ENCODE results near the gene ARHGDIA. TPM values are rescaled to one million over a fixed set of nuclear protein-coding genes. Genes with fewer than 3 reads are reported as not detected.
A peak's percentile ranks its signal among the peaks of the same experiment; 100 is the strongest.

Gene ARHGDIA
- total RNA-seq, 4 donors from 2014 or later = 157 to 202 (median 180) TPM

DNA sequence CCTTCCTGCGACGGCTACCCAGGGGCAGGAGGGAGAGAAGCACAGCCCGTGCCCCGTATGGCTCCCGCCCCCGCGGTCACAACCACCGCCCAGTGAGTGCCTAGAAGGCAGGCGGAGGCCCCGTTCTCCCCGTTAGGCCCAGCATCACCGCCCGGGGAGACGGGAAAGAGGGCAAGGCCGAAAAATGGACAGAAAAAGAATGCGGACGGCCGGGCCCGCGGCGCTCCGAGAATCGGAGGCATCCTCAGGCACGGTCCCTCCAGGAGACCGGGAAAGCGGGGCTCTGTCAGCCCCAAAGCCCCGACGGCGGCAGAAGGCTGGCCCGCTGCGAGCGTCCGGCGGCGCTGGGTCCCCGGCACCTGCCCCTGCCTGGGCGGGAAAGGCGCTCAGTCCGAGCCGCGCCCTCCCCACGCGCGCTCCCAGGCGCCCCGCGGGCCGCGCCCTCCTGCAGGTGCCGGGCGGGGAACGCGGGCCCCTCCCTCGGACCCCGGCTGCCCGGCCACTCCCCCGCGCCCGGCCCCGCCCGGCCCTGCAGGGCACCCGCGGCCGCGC, 38.5 kb downstream of the ARHGDIA start:
- H3K27ac ChIP-seq = peak overlapping the region; percentile 84
- DNase-seq (ENCODE audit: low spot score in 2 of 2) = no peak
- under 1% methylated on average over 15 of the region's 65 CpGs for WGBS
- peak overlapping the region; percentile 60 for H3K4me3 ChIP-seq
- H3K36me3 ChIP-seq = no peaks in the 10 kb centered on the region
- peaks cover 49% of the 10 kb centered on the region for H3K4me1 ChIP-seq
- TF ChIP-seq POLR2A (IDR thresholded peaks at IDR 0.05) (no peak), EP300 (IDR thresholded peaks at IDR 0.05) (no peak), POLR2AphosphoS5 (IDR thresholded peaks at IDR 0.05) (no peak)
- TF ChIP-seq, protein P1, sequence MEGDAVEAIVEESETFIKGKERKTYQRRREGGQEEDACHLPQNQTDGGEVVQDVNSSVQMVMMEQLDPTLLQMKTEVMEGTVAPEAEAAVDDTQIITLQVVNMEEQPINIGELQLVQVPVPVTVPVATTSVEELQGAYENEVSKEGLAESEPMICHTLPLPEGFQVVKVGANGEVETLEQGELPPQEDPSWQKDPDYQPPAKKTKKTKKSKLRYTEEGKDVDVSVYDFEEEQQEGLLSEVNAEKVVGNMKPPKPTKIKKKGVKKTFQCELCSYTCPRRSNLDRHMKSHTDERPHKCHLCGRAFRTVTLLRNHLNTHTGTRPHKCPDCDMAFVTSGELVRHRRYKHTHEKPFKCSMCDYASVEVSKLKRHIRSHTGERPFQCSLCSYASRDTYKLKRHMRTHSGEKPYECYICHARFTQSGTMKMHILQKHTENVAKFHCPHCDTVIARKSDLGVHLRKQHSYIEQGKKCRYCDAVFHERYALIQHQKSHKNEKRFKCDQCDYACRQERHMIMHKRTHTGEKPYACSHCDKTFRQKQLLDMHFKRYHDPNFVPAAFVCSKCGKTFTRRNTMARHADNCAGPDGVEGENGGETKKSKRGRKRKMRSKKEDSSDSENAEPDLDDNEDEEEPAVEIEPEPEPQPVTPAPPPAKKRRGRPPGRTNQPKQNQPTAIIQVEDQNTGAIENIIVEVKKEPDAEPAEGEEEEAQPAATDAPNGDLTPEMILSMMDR (IDR thresholded peaks at IDR 0.05) = no peak
- no peaks in the 10 kb centered on the region for H3K27me3 ChIP-seq
- H3K9me3 ChIP-seq = no peaks in the 10 kb centered on the region

DNA sequence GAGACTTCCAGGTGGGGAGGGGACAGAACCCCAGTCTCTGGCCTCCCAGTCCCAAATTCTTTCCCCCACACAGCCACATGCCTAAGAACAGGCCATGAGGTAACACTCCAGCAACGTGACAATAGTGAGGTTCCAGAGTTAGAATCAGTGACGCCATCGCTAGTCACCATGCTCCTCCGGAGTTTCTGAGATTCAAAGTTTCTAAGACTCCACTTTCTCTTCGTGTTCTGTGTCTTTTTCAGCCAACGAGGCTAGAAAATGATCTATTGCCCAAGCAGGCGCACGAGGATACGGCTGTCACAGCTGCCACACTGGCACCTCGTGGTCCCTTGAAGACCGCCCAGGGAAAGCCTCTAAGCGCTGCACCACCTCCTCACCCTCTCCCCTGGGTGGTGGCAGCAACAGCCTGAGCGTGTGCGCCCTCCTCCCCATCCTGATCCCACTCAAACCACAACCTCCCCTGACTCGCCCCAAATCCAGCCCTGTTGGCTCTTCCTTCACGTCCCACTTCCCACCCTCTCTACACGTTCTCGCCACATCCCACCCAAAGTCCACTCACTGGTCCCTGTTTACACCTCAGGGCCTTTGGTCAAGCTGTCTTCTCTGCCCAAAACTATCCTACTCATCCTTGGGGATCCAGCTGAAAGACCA, 39.1 kb downstream of the ARHGDIA start:
- no peak for DNase-seq (ENCODE audit: low spot score in 2 of 2)
- Histone ChIP-seq H3K27ac (peak overlapping the region; percentile 84), H3K36me3 (no peaks in the 10 kb centered on the region), H3K9me3 (no peaks in the 10 kb centered on the region), H3K4me1 (peaks cover 49% of the 10 kb centered on the region), H3K4me3 (peak overlapping the region; percentile 60), H3K27me3 (no peaks in the 10 kb centered on the region)
- TF ChIP-seq EP300 (IDR thresholded peaks at IDR 0.05) (no peak), POLR2A (IDR thresholded peaks at IDR 0.05) (no peak), POLR2AphosphoS5 (IDR thresholded peaks at IDR 0.05) (no peak)
- TF ChIP-seq, protein P1 (IDR thresholded peaks at IDR 0.05) = no peak
- 11% methylated on average over 18 of the region's 18 CpGs for WGBS

DNA sequence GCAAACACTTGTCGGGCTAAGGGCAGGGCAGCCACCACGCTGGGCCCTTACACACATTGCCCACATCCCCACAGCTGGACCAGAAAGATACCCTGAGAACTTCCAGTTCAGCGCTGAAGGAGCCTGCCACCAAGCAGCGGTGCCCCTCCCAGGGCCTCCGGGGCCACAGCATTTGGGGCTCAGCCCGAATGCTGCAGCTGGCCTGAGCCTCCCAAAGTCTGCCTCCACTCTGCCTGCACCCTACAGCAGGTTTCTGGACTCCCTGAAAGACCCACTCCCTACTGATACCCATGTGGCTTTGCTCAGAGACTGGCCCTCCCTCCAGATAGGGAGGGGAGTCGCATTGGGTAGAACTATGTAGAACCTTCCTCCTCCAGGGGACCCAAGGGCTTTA, 39.6 kb downstream of the ARHGDIA start:
- Histone ChIP-seq H3K4me1 (peaks cover 49% of the 10 kb centered on the region), H3K4me3 (peak overlapping the region; percentile 60), H3K27ac (peak overlapping the region; percentile 84), H3K36me3 (no peaks in the 10 kb centered on the region), H3K9me3 (no peaks in the 10 kb centered on the region), H3K27me3 (no peaks in the 10 kb centered on the region)
- TF ChIP-seq POLR2A (IDR thresholded peaks at IDR 0.05) (no peak), EP300 (IDR thresholded peaks at IDR 0.05) (no peak), POLR2AphosphoS5 (IDR thresholded peaks at IDR 0.05) (no peak)
- TF ChIP-seq, protein P1 (IDR thresholded peaks at IDR 0.05) = no peak
- 51% methylated on average over 5 of the region's 7 CpGs for WGBS
- no peak for DNase-seq (ENCODE audit: low spot score in 2 of 2)

DNA sequence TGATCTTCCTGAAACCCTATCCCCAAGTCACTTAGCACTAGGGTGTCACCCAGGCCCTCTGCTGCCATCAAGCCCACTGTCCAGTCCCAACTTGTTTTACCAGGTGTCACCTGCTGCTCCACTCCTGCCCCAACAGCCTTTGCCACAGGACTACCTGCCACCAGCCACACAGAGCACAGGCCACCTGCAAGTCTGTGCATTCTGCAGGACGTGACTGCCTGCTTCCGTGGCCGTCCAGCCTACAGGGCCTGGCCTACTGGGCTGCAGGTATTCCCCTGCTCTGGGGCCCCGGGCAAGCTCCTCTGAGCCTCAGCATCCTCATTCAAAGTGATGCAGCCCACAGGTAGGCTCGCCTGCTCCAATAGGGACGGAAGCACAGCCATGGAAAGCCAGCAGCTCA, 41.3 kb downstream of the ARHGDIA start:
- Histone ChIP-seq H3K27ac (no peak overlapping the region), H3K36me3 (no peaks in the 10 kb centered on the region), H3K9me3 (no peaks in the 10 kb centered on the region), H3K4me3 (no peak overlapping the region), H3K27me3 (no peaks in the 10 kb centered on the region), H3K4me1 (peaks cover 49% of the 10 kb centered on the region)
- DNase-seq (ENCODE audit: low spot score in 2 of 2) = no peak
- TF ChIP-seq, protein P1 (IDR thresholded peaks at IDR 0.05) = no peak
- no peak for TF ChIP-seq POLR2A (IDR thresholded peaks at IDR 0.05)
- TF ChIP-seq POLR2AphosphoS5 (IDR thresholded peaks at IDR 0.05) = no peak
- TF ChIP-seq EP300 (IDR thresholded peaks at IDR 0.05) = no peak
- 59% methylated on average over 3 of the region's 6 CpGs for WGBS

DNA sequence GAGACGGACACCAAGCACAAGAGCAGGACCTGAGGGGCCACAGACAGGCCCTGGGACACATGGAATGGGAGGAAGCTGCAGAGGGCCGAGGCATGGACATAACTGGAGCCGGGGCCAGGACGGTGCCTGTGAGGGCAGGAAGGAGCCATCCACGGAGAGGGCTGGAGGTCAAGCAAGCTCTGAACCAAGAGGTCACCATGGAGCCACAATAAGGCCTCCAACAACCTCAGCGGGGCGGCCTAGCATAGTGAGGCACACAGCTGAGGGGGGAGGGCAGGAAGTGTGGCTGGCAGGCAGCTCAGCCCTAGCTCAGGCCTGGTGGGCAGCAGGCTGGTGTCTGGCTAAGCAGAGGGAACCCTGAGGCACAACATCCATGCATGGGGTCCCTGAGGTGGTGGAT, 42.5 kb downstream of the ARHGDIA start:
- 91% methylated on average over 3 of the region's 7 CpGs for WGBS
- peaks cover 9% of the 10 kb centered on the region for H3K36me3 ChIP-seq
- H3K4me1 ChIP-seq = peaks cover 49% of the 10 kb centered on the region
- no peak for DNase-seq (ENCODE audit: low spot score in 2 of 2)
- no peak overlapping the region for H3K4me3 ChIP-seq
- H3K27ac ChIP-seq = no peak overlapping the region
- TF ChIP-seq, protein P1 (IDR thresholded peaks at IDR 0.05) = no peak
- TF ChIP-seq POLR2AphosphoS5 (IDR thresholded peaks at IDR 0.05) (no peak), POLR2A (IDR thresholded peaks at IDR 0.05) (no peak), EP300 (IDR thresholded peaks at IDR 0.05) (no peak)
- no peaks in the 10 kb centered on the region for H3K9me3 ChIP-seq
- no peaks in the 10 kb centered on the region for H3K27me3 ChIP-seq
